ENCODE results near the gene FAM131C.

Gene FAM131C

GRCh38 chr1:16099412-16099811 is 26.0 kb upstream of the FAM131C start:
- DNase-seq (ENCODE audit: low spot score), result no peak

GRCh38 chr1:16095447-16095846 is 22.0 kb upstream of the FAM131C start:
- DNase-seq (ENCODE audit: low spot score), result no peak

DNA sequence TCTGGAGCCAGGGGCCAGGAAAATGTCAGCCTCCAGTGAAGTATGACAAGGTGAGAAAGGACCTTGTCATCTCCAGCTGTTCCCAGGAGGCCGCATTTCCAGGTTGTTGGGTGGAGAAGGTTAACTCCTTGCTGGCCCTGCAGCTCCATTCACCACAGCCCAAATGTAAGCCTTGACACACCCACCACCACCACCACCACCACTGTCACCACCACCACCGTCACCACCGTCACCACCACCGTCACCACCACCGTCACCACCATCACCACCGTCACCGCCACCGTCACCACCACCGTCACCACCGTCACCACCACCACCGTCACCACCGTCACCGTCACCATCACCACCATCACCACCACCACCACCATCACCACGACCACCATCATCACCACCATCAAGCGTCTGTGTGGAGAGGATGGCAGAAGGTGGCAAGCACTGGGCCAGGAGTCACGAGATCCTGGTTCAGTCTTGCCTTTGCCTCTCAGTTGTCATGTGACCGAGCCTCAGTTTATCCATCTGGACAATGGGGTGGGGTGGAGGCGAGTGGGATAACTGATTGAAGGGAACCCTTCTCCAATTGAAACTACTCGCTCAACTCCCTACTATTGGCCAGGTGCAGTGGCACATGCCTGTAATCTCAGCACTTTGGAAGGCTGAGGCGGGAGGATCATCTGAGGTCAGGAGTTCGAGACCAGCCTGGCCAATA is 21.2 kb upstream of the FAM131C start:
- DNase-seq (ENCODE audit: low spot score), result no peak

DNA sequence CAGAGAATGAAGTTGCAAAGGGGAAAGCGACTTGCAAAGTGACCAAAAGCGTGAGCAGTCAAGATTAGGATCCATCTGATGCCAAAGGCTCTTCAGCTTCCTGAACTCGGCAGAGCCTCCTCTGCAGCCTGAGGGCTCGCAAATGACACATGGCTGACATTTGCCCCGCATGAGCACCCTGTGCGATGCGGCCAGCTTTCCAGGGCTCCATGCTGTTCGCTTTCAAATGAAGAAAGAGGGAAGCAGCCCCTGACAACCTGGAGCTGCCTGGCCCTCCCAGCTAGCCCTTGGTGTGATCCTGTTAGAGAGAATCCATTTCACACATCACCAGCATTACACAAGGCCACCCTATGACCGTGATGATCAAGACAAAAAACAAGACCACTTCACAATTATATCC is 20.2 kb upstream of the FAM131C start:
- no peak for DNase-seq (ENCODE audit: low spot score)

DNA sequence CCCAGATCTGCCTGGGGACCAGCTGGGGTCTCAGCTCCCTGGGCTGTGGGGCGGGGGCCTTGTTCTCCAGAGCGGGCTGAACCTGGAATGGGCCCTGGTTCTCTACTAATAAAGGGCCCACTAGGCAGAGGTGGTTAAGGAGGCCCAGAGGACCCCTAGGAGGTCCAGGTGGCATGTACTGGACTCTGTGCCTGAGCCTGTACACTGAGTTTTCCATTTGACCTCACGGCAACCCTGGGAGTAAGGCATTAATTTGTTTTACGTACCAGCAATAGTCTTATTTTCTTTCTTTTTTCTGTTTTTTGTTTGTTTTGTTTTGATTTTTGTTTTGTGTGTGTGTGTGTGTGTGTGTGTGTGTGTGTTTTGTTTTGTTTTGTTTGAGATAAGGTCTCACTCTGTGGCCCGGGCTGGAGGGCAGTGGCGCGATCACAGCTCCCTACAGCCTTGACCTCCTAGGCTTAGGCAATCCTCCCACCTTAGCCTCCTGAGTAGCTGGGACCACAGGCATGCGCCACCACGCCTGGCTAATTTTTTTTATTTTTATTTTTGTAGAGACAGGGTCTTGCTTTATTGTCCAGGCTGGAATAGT is 19.6 kb upstream of the FAM131C start:
- no peak for DNase-seq (ENCODE audit: low spot score)

- DNase-seq (ENCODE audit: low spot score), result no peak
Measured at GRCh38 chr1:16092097-16092922, 18.9 kb upstream of the FAM131C start.

DNA sequence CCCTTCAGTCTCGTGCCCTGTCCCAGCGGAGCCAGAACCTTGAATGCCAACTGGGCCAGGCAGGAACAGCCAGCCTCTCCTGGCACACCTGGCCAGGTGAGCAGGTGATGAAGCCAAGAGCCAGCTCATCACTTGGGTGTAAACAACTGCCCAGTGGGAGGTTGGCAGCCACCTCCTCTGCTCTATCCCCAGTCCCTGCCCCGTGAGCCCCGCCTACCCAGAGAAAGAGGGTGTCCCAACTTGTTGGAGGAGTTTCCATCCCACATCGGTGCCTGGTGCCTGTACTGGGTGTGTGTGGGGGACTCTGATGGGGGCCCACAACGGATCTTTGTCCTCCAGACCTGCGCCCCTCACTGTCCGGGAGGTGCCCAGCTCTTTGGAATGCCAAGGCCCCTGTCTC is 17.8 kb upstream of the FAM131C start:
- no peak for DNase-seq (ENCODE audit: low spot score)

- no peak for DNase-seq (ENCODE audit: low spot score)
Measured at GRCh38 chr1:16090076-16090826, 16.8 kb upstream of the FAM131C start.

- no peak for DNase-seq (ENCODE audit: low spot score)
Measured at GRCh38 chr1:16088996-16089395, 15.5 kb upstream of the FAM131C start.

GRCh38 chr1:16088351-16088911 is 15.0 kb upstream of the FAM131C start:
- no peak for DNase-seq (ENCODE audit: low spot score)

- no peak for DNase-seq (ENCODE audit: low spot score)
Measured at GRCh38 chr1:16087733-16088132, 14.3 kb upstream of the FAM131C start.

- no peak for DNase-seq (ENCODE audit: low spot score)
Measured at GRCh38 chr1:16085522-16085921, 12.1 kb upstream of the FAM131C start.

DNA sequence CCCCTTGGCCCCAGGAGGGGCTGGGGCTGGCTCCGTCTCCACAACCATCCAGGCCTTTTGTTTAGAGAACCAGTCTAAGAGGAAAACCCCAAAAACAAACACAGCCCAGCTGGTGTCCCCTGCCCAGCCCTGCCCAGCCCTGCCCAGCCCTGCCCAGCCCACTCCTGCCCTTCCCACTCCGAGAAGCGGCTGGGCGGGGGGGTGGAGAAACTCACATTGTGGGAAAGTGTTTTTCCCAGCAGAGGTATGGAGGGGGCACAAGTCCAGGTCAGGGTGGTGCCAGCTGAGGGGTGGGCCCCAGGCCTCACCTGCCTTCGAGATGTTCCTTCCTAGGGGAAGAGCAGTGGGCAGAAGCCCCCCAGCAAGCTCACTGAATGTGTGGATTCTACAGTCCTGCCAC is 10.0 kb upstream of the FAM131C start:
- no peak for DNase-seq (ENCODE audit: low spot score)

- DNase-seq (ENCODE audit: low spot score), result peak; percentile 86
Measured at GRCh38 chr1:16082283-16083038, 9.0 kb upstream of the FAM131C start.

GRCh38 chr1:16081636-16082035 is 8.2 kb upstream of the FAM131C start:
- DNase-seq (ENCODE audit: low spot score), result no peak

DNA sequence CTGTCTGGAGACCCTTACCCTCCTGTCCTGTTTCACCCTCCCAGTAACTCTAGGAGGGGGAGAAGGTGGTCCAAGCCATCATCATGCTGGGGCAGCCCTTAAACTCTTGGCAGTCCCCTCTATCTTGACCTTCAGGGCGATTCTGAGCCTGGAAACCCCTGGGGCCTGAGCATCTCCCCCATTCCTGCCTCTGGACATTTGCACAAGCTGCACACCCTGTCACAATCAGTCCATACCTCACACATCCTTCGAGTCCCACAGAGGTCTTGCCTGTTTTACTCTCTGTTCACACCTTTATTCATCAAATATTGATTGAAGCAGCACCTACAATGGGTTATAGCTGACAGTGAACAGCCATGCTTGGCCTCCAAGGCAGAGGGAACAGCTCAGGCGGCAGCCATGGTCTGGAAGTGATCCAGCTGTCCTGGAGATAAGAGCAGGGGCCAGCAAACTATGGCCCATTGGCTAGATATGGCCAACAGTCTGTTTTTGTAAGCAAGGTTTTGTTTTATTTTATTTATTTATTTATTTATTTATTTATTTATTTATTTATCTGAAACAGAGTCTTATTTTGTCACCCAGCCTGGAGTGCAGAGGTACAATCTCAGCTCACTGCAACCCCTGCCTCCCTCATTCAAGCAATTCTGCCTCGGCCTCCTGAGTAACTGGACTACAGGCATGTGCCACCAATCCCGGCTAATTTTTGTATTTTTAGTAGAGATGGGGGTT is 7.1 kb upstream of the FAM131C start:
- no peak for DNase-seq (ENCODE audit: low spot score)

DNA sequence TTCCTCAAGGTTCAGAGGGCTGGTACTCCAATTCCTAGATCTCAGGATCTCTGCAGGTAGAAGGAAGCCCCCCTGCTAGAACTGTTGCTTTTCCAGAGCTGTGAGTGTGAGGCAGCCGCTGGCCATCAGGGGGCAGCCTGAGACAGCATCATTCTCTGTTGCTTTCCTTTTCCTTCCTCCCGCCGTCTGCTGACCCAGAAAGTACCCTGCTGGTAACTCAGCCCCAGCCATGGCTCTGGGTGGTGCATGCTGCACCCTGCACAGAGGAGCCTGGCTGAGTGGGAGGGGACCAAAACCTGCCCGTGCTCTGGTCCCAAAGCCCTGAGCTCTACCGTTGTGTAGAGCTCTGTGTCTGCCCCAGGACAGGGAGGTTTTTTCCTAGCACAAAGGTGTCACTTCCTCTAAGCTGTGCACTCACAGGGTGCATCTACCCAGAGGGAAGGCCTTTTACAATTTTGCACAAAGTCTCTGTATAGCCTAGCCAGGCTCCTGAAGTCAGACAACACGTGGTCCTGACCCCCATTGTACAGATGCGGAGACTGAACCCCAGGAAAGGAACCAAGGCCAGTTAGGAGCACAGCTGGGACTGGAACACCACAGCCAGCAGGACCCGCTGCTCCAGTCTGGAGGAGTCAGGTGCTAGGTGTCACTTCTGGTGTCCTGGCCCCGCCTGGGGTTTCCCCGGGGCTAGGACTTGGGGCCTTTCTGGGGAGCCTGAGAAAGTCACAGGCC is 5.6 kb upstream of the FAM131C start:
- peak; percentile 85 for DNase-seq (ENCODE audit: low spot score)

- no peak for DNase-seq (ENCODE audit: low spot score)
Measured at GRCh38 chr1:16077406-16078245, 4.2 kb upstream of the FAM131C start.

DNA sequence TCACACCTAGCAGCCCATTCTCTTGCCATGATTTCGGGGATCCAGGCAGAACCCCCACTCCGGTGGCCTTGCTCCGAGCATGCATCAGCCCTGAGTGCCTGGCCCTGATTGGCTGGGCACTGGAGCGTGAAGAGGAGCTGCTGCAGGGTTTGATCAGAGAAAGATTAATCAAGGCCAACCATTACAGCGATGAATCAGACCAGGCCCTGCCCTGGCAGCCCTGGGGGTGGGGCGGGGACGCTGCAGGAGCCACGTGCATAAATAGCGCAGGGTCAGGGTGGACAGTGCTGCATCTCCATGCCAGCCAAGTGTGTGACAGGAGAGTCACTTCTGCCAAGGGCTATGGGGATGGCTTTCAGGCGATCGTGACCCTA is 3.4 kb upstream of the FAM131C start:
- DNase-seq (ENCODE audit: low spot score), result no peak

Data from HuH-7 (cell line).